GM18867 (cell line): Measurements from ENCODE around the gene OR1A2.
"Not testable (repeated sequence)": the region's sequence is repeated elsewhere in the genome, so short reads cannot be mapped to it uniquely, and the experiment has no call there.

ENCODE experiments used
- ATAC-seq: cut with Tn5 transposase; IDR thresholded peaks from one replicate; pipeline ENCODE4 v1.9.1; 2021; ENCODE audit warnings: mild to moderate bottlenecking, moderate library complexity; ENCODE audit not compliant: unreplicated experiment

Gene OR1A2

GRCh38 chr17:3197219-3197618 is at the start of gene OR1A2:
Gene OR1A2 (plus strand): TSS chr17:3197519. CDS start chr17:3197519, 0 bp downstream.
- no peak for ATAC-seq

GRCh38 chr17:3157218-3157617 is 40.1 kb upstream of the OR1A2 start:
- ATAC-seq: no peak

- ATAC-seq: no peak
Measured at GRCh38 chr17:3167574-3167973, 29.7 kb upstream of the OR1A2 start.

DNA sequence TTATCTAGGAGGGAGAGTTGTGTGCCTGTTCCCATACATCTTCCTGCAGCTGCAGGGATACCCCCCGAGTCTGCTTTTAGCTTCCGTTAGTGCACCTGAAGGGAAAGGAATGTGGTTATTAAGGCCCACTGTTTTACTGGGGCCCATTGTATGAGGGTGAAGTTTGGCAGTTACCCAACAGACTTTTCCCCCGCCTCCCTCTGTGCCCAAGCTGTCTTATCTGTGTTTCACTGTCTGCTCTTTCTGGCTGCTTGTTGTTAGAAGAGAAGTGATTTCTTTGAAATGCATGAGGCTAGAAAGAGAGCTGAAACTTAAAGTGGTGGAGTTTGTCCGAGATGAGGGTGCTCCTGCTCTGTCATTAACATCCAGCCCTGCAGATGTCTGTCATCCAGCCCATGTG is 7.4 kb upstream of the OR1A2 start:
- no peak for ATAC-seq

GRCh38 chr17:3207367-3207766 is 10.0 kb downstream of the OR1A2 start, which contains the start of gene OR1A1:
Gene OR1A1 (plus strand): TSS chr17:3207667. CDS start chr17:3215621, 7,954 bp downstream.
- no peak for ATAC-seq

DNA sequence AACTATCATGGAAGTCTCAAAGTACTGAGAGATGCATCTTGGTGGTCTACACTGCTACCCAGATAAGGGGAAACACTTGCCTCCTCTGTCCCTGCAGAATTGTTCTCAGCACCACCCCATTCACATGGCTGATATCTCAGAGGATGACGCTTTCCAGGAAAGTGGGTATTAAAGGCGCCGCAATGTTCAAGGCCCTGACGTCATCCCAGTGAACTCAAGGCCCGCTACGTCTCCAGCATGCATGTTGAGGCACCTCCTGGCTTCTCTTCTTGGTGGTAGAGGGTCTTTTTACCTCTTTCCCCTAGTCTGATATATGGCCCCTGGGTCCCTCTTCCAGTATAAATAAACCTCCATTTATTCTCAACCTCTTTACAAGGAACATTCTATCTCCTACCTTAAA is 11.2 kb downstream of the OR1A2 start:
- no peak for ATAC-seq

DNA sequence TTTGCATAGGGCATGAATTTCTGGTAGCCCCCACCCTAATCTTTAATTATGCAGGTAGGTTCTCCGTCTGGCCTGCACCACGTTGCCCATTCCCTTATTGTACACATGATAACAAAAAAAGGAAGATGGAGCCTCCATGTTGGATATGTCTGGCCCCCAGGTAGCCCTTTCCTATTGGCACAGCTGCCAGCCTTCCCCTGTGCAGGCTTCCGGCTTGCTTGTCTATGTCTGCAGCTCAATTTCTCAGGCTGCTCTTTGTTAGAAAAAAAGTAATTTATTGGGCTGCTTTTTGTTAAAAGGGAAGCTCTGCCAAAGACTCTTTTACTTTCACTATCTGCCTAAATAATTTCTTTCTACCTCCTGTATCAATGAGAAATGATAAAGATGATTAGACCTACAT is 15.7 kb downstream of the OR1A2 start:
- no peak for ATAC-seq

DNA sequence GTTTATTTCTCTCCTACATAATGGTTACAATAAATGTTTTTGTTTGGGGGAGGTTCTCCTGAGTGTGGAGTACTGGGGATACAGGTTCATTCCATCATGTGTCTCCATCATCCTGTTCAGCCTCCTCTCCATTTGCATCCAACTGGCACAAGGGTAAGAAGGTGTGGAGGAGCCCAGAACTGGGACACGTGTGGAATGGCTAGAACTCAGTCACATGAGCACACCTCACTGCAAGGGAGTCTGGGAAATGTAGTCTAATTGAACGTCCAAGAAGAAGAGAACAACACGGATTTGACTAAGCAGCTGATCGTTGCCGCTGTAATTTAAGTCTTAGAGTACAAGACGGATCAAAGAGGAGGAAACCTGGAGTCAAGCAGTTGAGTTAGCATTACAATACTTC is 16.3 kb downstream of the OR1A2 start:
- no peak for ATAC-seq

DNA sequence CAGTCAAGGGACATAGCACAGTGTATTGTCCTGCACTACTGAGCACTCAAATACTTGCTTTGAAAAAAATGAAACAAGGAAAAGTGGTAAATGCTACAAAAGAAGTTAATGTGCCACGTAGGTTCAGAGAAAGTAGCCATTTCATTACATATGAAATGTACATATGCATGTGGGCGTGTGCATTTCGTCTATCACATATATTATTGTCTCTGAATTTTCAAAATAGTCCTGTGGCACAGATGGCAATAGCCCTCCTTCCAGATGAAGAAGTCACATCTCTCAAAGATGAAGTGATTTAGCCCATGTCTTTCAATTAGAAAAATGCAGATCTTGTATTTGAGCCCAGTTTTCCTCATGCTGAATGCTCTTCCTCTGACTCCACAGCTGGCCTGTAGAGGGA is 22.7 kb downstream of the OR1A2 start:
- not testable (repeated sequence) for ATAC-seq

GRCh38 chr17:3221850-3222249 is 24.5 kb downstream of the OR1A2 start:
- ATAC-seq: no peak

- no peak for ATAC-seq
Measured at GRCh38 chr17:3222505-3222904, 25.2 kb downstream of the OR1A2 start.

DNA sequence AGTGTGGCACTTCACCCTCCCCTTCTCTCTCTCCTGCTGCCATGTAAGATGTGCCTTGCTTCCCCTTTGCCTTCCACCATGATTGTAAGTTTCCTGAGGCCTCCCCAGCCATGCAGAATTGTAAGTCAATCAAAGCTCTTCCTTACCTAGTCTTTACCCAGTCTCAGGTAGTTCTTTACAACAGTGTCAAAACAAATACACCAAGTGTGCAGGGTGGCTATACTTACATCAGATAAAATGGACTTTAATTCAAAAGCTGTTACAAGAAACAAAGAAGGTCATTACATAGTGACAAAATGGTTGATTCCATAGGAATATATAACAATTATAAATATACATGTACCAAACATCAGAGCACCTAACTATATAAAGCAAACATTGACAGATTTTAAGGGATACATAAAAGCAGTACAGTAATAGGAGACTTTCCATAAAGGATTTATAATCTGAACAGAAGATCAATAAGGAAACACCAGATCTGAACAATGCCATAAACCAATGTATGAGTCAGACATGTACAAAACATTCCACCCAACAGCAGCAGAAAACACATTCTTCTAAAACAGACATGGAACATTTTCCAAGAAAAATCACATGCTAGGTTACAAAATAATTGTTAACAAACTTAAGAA is 27.5 kb downstream of the OR1A2 start:
- not testable (repeated sequence) for ATAC-seq

GRCh38 chr17:3232300-3232699 is 35.0 kb downstream of the OR1A2 start:
- ATAC-seq: not testable (repeated sequence)

GRCh38 chr17:3238685-3239084 is 41.4 kb downstream of the OR1A2 start:
- not testable (repeated sequence) for ATAC-seq

DNA sequence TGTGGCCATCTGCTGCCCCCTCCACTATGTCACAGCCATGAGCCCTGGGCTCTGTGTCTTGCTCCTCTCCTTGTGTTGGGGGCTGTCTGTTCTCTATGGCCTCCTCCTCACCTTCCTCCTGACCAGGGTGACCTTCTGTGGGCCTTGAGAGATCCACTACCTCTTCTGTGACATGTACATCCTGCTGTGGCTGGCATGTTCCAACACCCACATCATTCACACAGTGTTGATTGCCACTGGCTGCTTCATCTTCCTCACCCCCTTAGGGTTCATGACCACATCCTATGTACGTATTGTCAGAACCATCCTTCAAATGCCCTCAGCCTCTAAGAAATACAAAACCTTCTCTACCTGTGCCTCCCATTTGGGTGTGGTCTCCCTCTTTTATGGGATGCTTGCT is 43.7 kb downstream of the OR1A2 start:
- not testable (repeated sequence) for ATAC-seq

- ATAC-seq: not testable (repeated sequence)
Measured at GRCh38 chr17:3244841-3245240, 47.5 kb downstream of the OR1A2 start.
